GM18526 (cell line): ENCODE data around the gene DRAXIN.

ENCODE experiments used
- POLR2A ChIP-seq: IDR thresholded peaks from 3 replicates; pipeline ENCODE4 v1.6.1; 2011; ENCODE audit not compliant: insufficient read length; ENCODE audit errors: extremely low read depth

DRAXIN gene

GRCh38 chr1:11675325-11675724 is 16.2 kb upstream of the DRAXIN start:
- TF ChIP-seq POLR2A = no peak

GRCh38 chr1:11676386-11677103 is 15.0 kb upstream of the DRAXIN start:
- TF ChIP-seq POLR2A = no peak

GRCh38 chr1:11678442-11678841 is 13.1 kb upstream of the DRAXIN start:
- TF ChIP-seq POLR2A = no peak

GRCh38 chr1:11680270-11681070 is 11.0 kb upstream of the DRAXIN start:
- TF ChIP-seq POLR2A = no peak

GRCh38 chr1:11681071-11681771 is 10.3 kb upstream of the DRAXIN start, which contains the start of gene MAD2L2:
MAD2L2 (minus strand) TSS chr1:11681148; CDS start chr1:11680601, 547 bp downstream.
- TF ChIP-seq POLR2A = peak; percentile 75

- TF ChIP-seq POLR2A = no peak
These were observed 9.2 kb upstream of the DRAXIN start for GRCh38 chr1:11682287-11682771.

- no peak for TF ChIP-seq POLR2A
These were observed 8.7 kb upstream of the DRAXIN start for GRCh38 chr1:11682799-11683198.

- TF ChIP-seq POLR2A = no peak
These were observed 7.4 kb upstream of the DRAXIN start for GRCh38 chr1:11684070-11684469.

GRCh38 chr1:11685210-11685752 is 6.2 kb upstream of the DRAXIN start:
- TF ChIP-seq POLR2A = no peak

- no peak for TF ChIP-seq POLR2A
These were observed 3.0 kb upstream of the DRAXIN start for GRCh38 chr1:11688506-11688905.

- TF ChIP-seq POLR2A = no peak
These were observed 861 bp upstream of the DRAXIN start for GRCh38 chr1:11690397-11691301.

- TF ChIP-seq POLR2A = no peak
These were observed 610 bp downstream of the DRAXIN start for GRCh38 chr1:11691928-11692711.

GRCh38 chr1:11693024-11693590 is 1.6 kb downstream of the DRAXIN start:
- TF ChIP-seq POLR2A = no peak
